Psoas muscle (tissue), 8 donors: ENCODE results near the gene GIGYF1. TPM values are rescaled to one million over a fixed set of nuclear protein-coding genes. Genes with fewer than 3 reads are reported as not detected.

Source experiments
- ATAC-seq, 4 donors: fragments of 200-7000 bp; cut with Tn5 transposase; one replicate each; pipeline ENCODE4 v1.9.1; 2020; ENCODE audit warnings: moderate library complexity in 3 of 4, mild to moderate bottlenecking in 2 of 4
- DNase-seq, 2 donors: peaks; one replicate each; pipeline ENCODE4 v3.0.0-alpha.2; 2020
- H3K27ac ChIP-seq: fragments of 200-600 bp; one replicate; pipeline ENCODE4 v1.8.0; 2022
- H3K27me3 ChIP-seq, 3 donors: fragments of 200-600 bp in 1 of 3; one replicate each; pipeline versions ENCODE4 v1.6.1 to v1.8.0; 2013 to 2022; ENCODE audit warnings: low read length in 2 of 3, mild to moderate bottlenecking in 2 of 3, moderate library complexity in 1 of 3; ENCODE audit not compliant: insufficient read depth in 3 of 3
- H3K36me3 ChIP-seq, 2 donors: fragments of 200-600 bp in 1 of 2; one replicate each; pipeline versions ENCODE4 v1.6.1 to v1.8.0; 2013 to 2022; ENCODE audit warnings: low read depth in 1 of 2, mild to moderate bottlenecking in 1 of 2, moderate library complexity in 1 of 2; ENCODE audit not compliant: insufficient read depth in 1 of 2
- H3K4me1 ChIP-seq: fragments of 200-600 bp; one replicate; pipeline ENCODE4 v1.8.0; 2022
- H3K4me3 ChIP-seq: fragments of 200-600 bp; one replicate; pipeline ENCODE4 v1.8.0; 2022; ENCODE audit warnings: mild to moderate bottlenecking
- H3K9me3 ChIP-seq: fragments of 200-600 bp; one replicate; pipeline ENCODE4 v1.8.0; 2022
- WGBS, 3 donors: extraction: QIAGEN DNeasy Blood & Tissue Kit; methylation state at CpG; one replicate each; pipeline versions ENCODE4 v1.1.6 to v1.1.7; 2013; 5-methylcytosine and 5-hydroxymethylcytosine counted together
- intact Hi-C, 2 donors: fragments of 100-400 bp; cut with DNase I; formaldehyde crosslinking; loops; one replicate each; pipeline versions ENCODE4 v1.11.0 to v1.14.2; 2022
- polyA plus RNA-seq, 3 donors: library from polyadenylated mRNA; stranded (reverse); fragments of 200-250 nt; gene quantifications; one replicate each; pipeline ENCODE4 v1.2.3, GENCODE V29; 2013
- total RNA-seq, 4 donors: library from RNA; stranded (reverse); fragmentation: NEBNext Ultra II Directional in 2 of 4; extraction: Animal tissue kit (Norgen Biotek cat#: 25700) in 2 of 4; gene quantifications; one replicate each; pipeline versions ENCODE4 v1.2.1 to v1.2.4, GENCODE V29; 2021 to 2023
- TF ChIP-seq, protein P1 (sequence below): fragments of 200-600 bp; IDR thresholded peaks from one replicate; pipeline ENCODE4 v1.8.0; 2022; ENCODE audit warnings: antibody characterized with exemption
- donor health status: healthy with polysubstance abuse.
- donor health status: DM: no; HTN: no; CAD: no; lungs with moderate emphysema.
- donor health status: Bipolar disorder and iron deficiency.
- donor health status: healthy.
- donor health status: DM: yes; HTN: yes; CAD: no.
- donor health status: DM: no; HTN: no; CAD: no.
- donor health status: DM: no; HTN: no; CAD: no.
- donor health status: DM: yes; HTN: yes; CAD: no.

Gene GIGYF1
- total and polyA plus RNA-seq, 7 donors = 9.9 to 39.1 (median 18.0) TPM

DNA sequence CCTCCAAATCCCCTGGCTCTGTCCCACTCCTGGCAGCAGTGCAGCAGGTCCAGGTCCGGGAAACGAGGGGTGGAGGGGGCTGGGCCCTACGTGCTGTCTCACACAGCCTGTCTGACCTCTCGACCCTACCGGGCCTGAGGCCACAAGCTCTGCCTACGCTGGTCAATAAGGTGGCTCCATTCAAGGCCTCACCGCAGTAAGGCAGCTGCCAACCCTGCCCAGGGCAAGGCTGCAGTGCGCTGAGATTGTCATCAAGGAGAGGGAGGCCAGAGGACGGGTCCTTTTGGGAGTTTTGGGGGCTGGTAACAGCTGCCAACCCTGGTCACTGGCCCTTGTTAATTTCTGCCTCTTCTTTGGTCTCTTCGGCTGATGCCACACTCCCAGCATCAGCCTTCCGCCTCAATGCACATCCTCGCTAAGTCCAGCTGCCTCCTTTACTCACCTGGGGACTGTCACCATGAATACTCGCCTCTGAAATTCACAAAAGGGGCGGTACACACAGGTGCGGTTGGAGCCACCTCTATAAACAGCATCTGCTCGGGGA, 29.8 kb upstream of the GIGYF1 start:
- peaks cover 0 to 42% (median 14%) of the 10 kb centered on the region in 3 donors for H3K27me3 ChIP-seq
- H3K36me3 ChIP-seq = no peaks in the 10 kb centered on the region
- intact Hi-C loops = loop anchor here (2.0 to 10.0 kb wide), 2 partner anchors 249 to 257 kb away; partner anchors contain the start of gene TSC22D4 (in 1 of the 2)
- H3K4me1 ChIP-seq = no peaks in the 10 kb centered on the region
- no peaks in the 10 kb centered on the region for H3K9me3 ChIP-seq
- no peak overlapping the region for H3K4me3 ChIP-seq
- no peak overlapping the region for H3K27ac ChIP-seq
- 76 to 77% (median 77%) methylated on average over 16 of the region's 16 CpGs for WGBS, 3 donors
- TF ChIP-seq, protein P1, sequence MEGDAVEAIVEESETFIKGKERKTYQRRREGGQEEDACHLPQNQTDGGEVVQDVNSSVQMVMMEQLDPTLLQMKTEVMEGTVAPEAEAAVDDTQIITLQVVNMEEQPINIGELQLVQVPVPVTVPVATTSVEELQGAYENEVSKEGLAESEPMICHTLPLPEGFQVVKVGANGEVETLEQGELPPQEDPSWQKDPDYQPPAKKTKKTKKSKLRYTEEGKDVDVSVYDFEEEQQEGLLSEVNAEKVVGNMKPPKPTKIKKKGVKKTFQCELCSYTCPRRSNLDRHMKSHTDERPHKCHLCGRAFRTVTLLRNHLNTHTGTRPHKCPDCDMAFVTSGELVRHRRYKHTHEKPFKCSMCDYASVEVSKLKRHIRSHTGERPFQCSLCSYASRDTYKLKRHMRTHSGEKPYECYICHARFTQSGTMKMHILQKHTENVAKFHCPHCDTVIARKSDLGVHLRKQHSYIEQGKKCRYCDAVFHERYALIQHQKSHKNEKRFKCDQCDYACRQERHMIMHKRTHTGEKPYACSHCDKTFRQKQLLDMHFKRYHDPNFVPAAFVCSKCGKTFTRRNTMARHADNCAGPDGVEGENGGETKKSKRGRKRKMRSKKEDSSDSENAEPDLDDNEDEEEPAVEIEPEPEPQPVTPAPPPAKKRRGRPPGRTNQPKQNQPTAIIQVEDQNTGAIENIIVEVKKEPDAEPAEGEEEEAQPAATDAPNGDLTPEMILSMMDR = no peak
- ATAC-seq (no peak), DNase-seq (no peak)

DNA sequence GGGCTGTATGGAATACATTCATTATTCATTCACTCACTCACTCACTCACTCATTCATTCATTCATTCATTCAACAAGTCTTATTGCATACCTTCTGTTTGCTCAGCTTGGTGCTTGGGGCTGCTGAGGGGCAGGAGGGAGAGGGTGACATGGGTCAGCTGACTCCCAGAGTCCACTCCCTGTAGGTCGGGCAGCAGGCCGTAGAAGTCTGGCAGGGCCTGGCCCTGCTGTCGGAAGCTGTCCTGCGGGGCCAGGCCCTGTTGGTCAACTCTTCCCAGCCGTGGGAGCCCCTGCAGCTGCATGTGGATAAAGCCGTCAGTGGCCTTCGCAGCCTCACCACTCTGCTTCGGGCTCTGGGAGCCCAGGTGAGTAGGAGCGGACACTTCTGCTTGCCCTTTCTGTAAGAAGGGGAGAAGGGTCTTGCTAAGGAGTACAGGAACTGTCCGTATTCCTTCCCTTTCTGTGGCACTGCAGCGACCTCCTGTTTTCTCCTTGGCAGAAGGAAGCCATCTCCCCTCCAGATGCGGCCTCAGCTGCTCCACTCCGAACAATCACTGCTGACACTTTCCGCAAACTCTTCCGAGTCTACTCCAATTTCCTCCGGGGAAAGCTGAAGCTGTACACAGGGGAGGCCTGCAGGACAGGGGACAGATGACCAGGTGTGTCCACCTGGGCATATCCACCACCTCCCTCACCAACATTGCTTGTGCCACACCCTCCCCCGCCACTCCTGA, 28.6 kb upstream of the GIGYF1 start:
- DNase-seq = no peak
- Histone ChIP-seq H3K9me3 (no peaks in the 10 kb centered on the region), H3K4me1 (no peaks in the 10 kb centered on the region), H3K27ac (no peak overlapping the region), H3K36me3 (no peaks in the 10 kb centered on the region), H3K4me3 (no peak overlapping the region), H3K27me3 (peaks cover 0 to 42% (median 14%) of the 10 kb centered on the region in 3 donors)
- ATAC-seq = no peak
- TF ChIP-seq, protein P1 = no peak
- intact Hi-C loops = loop anchor here in 1 of 2 donors (10.0 kb wide), 1 partner anchor 248 kb away; the partner anchor contains the start of gene TSC22D4
- WGBS, 3 donors = 60 to 69% (median 65%) methylated on average over 17 of the region's 17 CpGs

DNA sequence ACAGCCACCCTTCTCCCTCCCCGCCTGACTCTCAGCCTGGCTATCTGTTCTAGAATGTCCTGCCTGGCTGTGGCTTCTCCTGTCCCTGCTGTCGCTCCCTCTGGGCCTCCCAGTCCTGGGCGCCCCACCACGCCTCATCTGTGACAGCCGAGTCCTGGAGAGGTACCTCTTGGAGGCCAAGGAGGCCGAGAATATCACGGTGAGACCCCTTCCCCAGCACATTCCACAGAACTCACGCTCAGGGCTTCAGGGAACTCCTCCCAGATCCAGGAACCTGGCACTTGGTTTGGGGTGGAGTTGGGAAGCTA, 27.4 kb upstream of the GIGYF1 start:
- ATAC-seq (no peak), DNase-seq (no peak)
- no peak overlapping the region for H3K4me3 ChIP-seq
- H3K4me1 ChIP-seq = no peaks in the 10 kb centered on the region
- WGBS, 3 donors = 78 to 86% (median 79%) methylated on average over 8 of the region's 8 CpGs
- H3K27me3 ChIP-seq = peaks cover 0 to 42% (median 14%) of the 10 kb centered on the region in 3 donors
- no peaks in the 10 kb centered on the region for H3K36me3 ChIP-seq
- H3K27ac ChIP-seq = no peak overlapping the region
- H3K9me3 ChIP-seq = no peaks in the 10 kb centered on the region
- TF ChIP-seq, protein P1 = no peak
- intact Hi-C loops = loop anchor here in 1 of 2 donors (10.0 kb wide), 1 partner anchor 247 kb away; the partner anchor contains the start of gene TSC22D4

DNA sequence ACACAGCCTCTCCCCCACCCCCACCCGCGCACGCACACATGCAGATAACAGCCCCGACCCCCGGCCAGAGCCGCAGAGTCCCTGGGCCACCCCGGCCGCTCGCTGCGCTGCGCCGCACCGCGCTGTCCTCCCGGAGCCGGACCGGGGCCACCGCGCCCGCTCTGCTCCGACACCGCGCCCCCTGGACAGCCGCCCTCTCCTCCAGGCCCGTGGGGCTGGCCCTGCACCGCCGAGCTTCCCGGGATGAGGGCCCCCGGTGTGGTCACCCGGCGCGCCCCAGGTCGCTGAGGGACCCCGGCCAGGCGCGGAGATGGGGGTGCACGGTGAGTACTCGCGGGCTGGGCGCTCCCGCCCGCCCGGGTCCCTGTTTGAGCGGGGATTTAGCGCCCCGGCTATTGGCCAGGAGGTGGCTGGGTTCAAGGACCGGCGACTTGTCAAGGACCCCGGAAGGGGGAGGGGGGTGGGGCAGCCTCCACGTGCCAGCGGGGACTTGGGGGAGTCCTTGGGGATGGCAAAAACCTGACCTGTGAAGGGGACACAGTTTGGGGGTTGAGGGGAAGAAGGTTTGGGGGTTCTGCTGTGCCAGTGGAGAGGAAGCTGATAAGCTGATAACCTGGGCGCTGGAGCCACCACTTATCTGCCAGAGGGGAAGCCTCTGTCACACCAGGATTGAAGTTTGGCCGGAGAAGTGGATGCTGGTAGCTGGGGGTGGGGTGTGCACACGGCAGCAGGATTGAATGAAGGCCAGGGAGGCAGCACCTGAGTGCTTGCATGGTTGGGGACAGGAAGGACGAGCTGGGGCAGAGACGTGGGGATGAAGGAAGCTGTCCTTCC, 26.8 kb upstream of the GIGYF1 start:
- no peaks in the 10 kb centered on the region for H3K36me3 ChIP-seq
- DNase-seq = no peak
- no peak overlapping the region for H3K27ac ChIP-seq
- WGBS, 3 donors = 3 to 6% (median 5%) methylated on average over 38 to 56 of the region's 56 CpGs
- H3K4me1 ChIP-seq = no peaks in the 10 kb centered on the region
- TF ChIP-seq, protein P1 = no peak
- no peak for ATAC-seq
- intact Hi-C loops = loop anchor here in 1 of 2 donors (10.0 kb wide), 1 partner anchor 246 kb away; the partner anchor contains the start of gene TSC22D4
- no peak overlapping the region for H3K4me3 ChIP-seq
- peaks cover 0 to 42% (median 14%) of the 10 kb centered on the region in 3 donors for H3K27me3 ChIP-seq
- H3K9me3 ChIP-seq = no peaks in the 10 kb centered on the region
